ENCODE data around the gene DCAF12.
A peak's percentile ranks its signal among the peaks of the same experiment; 100 is the strongest.

DNA sequence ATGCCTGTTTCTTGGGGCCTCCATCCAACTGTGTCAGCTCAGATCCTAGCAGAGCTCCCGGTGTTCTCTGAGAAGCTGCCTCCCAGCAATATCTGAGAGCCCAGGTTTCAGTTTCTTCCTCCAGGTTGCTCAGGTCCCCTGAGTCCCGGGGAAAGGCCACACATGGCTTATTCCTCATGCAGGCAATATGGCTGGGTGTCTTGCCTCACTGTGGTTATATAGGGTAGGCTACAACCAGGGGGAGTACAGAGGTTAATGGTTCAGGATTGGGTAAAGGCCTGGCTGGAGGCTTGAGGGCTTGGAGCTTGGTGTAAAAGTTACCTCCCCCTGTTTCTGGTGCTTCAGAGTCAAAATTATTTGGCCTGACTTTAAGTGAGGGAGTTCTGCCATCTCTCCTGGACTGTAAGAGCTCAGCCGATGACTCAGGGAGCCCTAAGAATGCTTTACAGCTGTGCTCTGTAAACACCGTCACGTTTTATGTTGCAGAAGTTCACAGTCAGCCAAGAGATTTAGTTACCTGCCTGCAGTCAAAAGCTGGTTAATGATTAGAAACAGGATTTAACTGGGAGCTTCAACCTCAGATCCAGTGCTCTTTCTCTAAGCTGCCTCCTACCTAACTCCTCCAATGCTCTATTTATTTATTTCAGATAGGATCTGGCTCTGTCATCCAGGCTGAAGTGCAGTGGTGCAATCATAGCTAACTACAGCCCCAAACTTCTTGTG, 53.5 kb downstream of the DCAF12 start:
- TF ChIP-seq, protein P1, sequence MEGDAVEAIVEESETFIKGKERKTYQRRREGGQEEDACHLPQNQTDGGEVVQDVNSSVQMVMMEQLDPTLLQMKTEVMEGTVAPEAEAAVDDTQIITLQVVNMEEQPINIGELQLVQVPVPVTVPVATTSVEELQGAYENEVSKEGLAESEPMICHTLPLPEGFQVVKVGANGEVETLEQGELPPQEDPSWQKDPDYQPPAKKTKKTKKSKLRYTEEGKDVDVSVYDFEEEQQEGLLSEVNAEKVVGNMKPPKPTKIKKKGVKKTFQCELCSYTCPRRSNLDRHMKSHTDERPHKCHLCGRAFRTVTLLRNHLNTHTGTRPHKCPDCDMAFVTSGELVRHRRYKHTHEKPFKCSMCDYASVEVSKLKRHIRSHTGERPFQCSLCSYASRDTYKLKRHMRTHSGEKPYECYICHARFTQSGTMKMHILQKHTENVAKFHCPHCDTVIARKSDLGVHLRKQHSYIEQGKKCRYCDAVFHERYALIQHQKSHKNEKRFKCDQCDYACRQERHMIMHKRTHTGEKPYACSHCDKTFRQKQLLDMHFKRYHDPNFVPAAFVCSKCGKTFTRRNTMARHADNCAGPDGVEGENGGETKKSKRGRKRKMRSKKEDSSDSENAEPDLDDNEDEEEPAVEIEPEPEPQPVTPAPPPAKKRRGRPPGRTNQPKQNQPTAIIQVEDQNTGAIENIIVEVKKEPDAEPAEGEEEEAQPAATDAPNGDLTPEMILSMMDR (IDR thresholded peaks at IDR 0.05) = no peak
- TF ChIP-seq POLR2A (IDR thresholded peaks at IDR 0.05; ENCODE audit: low read length) = no peak
- TF ChIP-seq FOSL2 (IDR thresholded peaks at IDR 0.05) = peak; percentile 90
- TF ChIP-seq FOSL2 (CRISPR knock-in tag; IDR thresholded peaks at IDR 0.05) = peak; percentile 92
- TF ChIP-seq, protein P2, sequence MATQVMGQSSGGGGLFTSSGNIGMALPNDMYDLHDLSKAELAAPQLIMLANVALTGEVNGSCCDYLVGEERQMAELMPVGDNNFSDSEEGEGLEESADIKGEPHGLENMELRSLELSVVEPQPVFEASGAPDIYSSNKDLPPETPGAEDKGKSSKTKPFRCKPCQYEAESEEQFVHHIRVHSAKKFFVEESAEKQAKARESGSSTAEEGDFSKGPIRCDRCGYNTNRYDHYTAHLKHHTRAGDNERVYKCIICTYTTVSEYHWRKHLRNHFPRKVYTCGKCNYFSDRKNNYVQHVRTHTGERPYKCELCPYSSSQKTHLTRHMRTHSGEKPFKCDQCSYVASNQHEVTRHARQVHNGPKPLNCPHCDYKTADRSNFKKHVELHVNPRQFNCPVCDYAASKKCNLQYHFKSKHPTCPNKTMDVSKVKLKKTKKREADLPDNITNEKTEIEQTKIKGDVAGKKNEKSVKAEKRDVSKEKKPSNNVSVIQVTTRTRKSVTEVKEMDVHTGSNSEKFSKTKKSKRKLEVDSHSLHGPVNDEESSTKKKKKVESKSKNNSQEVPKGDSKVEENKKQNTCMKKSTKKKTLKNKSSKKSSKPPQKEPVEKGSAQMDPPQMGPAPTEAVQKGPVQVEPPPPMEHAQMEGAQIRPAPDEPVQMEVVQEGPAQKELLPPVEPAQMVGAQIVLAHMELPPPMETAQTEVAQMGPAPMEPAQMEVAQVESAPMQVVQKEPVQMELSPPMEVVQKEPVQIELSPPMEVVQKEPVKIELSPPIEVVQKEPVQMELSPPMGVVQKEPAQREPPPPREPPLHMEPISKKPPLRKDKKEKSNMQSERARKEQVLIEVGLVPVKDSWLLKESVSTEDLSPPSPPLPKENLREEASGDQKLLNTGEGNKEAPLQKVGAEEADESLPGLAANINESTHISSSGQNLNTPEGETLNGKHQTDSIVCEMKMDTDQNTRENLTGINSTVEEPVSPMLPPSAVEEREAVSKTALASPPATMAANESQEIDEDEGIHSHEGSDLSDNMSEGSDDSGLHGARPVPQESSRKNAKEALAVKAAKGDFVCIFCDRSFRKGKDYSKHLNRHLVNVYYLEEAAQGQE (IDR thresholded peaks at IDR 0.05) = no peak
- TF ChIP-seq POLR2AphosphoS2 (conservative IDR thresholded peaks at IDR 0.05; ENCODE audit: low read length) = no peak
